ENCODE data around the gene ANTXR1.

DNA sequence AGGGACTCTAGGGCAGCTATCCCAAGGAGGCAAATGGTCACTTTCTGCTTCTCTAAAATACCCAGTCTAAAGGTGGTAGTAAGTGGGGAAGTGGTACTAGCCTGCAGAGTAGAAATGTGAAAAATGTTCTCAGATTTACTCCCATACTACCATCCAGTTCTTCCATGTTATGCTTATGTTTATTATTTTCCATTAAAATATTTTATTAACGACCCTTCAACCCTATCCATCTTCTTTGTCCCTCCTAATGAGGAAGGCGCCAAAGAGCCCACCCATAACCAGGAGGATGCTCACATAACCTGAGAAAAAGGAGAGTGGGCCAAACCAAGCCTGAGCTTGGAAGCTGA lies 153.5 kb downstream of the ANTXR1 start:
- TF ChIP-seq, protein P1, sequence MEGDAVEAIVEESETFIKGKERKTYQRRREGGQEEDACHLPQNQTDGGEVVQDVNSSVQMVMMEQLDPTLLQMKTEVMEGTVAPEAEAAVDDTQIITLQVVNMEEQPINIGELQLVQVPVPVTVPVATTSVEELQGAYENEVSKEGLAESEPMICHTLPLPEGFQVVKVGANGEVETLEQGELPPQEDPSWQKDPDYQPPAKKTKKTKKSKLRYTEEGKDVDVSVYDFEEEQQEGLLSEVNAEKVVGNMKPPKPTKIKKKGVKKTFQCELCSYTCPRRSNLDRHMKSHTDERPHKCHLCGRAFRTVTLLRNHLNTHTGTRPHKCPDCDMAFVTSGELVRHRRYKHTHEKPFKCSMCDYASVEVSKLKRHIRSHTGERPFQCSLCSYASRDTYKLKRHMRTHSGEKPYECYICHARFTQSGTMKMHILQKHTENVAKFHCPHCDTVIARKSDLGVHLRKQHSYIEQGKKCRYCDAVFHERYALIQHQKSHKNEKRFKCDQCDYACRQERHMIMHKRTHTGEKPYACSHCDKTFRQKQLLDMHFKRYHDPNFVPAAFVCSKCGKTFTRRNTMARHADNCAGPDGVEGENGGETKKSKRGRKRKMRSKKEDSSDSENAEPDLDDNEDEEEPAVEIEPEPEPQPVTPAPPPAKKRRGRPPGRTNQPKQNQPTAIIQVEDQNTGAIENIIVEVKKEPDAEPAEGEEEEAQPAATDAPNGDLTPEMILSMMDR (IDR thresholded peaks at IDR 0.05) = no peak
- no peak for TF ChIP-seq POLR2A (IDR thresholded peaks at IDR 0.05)
